T47D (cell line): ENCODE measurements around the gene CRYM.
"Not testable (repeated sequence)": the region's sequence is repeated elsewhere in the genome, so short reads cannot be mapped to it uniquely, and the experiment has no call there.

Source experiments
- DNase-seq, 2 experiments: peaks; one replicate each; pipeline versions ENCODE4 v3.0.0 to v3.0.0-alpha.2; 2011 to 2012; ENCODE audit warnings: low read depth in 1 of 2, low spot score in 1 of 2
- JUND ChIP-seq: IDR thresholded peaks from 2 replicates; pipeline ENCODE4 v1.6.1; 2012; ENCODE audit warnings: low read depth
- in situ Hi-C: cut with HindIII; loops from 2 replicates; pipeline ENCODE4 v1.10.0; 2016; ENCODE audit warnings: low sequenced_read_pairs, low pct_unique_long_range_greater_than_20kb

CRYM gene

DNA sequence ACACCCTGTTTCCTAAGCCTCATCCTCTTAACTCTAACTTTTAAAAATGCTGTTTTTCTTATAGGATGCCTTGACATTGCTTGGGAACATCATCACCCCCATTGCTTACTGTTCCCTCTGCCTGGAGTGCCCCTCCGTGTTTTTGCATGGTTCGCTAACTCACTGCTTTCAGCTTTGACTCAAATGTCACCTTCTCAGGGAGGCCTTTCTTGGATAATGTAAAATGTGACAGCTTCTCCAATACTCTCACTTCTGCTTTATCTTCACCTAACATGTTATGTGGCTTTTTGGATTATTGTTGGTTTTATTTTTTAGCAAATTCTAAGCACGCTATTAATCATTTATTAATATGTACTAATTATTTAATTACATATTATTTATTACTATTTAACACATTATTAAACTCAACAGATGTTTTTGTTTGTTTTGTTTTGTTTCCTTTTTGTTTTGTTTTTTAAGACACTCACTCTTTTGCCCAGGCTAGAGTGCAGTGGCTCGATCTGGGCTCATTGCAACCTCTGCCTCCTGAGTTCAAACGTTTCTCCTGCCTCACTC, 3.8 kb downstream of the CRYM start:
- no peak for DNase-seq
- no peak for TF ChIP-seq JUND
- in situ Hi-C loops: no loop called here

DNA sequence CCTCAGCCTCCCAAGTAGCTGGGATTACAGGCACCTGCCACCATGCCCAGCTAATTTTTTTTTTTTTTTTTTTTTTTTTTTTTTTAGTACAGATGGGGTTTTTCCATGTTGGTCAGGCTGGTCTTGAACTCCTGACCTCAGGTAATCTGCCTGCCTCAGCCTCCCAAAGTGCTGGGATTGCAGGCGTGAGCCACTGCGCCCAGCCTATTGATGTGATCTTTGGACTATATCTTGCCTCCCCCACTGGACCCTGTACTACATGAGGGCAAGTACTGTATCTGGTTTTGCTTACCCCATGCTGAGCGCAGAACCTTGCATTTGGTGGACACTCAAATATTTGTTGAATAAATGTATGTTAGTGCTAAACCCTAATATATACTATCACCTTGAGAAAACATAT, 5.3 kb downstream of the CRYM start:
- DNase-seq, in situ Hi-C loops: not testable (repeated sequence)

DNA sequence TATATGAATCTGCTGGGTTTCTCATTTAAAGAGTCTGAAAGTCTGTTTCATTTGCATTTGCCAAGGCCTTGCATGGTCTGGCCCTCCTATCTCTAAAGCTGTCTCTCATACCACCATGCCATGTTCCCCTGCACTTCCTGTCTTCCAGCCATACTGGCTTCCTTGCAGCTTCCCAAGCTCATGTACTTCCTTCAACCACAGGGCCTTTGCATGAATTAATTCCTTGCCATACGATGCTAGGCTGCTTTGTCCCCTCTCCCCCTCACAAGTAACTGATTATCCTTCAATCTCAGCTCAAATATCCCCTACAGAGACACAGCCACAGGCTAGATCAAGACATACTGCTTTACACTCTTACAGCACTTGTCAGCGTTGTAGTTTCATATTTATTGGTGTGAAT, 5.8 kb downstream of the CRYM start:
- DNase-seq: no peak
- no peak for TF ChIP-seq JUND
- in situ Hi-C loops: no loop called here

DNA sequence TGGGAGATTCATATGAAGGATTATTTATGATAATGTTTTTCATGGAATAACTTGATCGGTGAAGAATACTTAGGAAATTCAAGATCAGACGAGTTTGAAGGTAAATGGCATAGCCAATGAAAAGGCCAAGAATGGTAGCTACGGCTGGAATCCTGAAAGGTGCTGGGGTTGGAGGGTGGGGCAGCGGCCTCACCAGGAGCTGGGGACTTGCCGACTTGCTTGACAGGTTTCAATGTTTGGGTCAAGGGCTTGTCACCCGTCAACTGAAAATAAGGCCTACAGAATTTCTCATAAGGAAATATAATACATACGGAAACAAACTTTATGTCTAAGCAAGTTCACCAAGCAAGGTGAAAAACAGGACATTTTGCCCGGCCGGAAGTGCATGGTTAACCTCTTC, 9.9 kb downstream of the CRYM start:
- in situ Hi-C loops: no loop called here
- DNase-seq: no peak

DNA sequence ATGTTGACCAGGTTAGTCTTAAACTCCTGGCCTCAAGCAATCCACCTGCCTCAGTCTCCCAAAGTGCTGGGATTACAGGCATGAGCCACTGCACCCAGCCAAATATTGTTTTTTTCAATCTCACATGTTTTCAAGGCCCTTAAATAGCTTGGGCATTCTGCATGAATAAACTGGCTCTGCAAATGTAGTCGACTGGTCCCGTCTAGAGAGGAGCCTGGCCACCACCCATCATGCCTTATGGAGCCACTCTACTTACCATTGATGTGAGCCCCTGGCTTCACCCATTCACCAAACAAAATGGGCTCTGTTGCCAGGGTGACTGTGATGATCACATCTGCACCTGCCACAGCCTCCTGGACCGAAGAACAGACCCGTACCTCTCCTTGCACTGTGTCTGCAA, 10.8 kb downstream of the CRYM start:
- in situ Hi-C loops: no loop called here
- TF ChIP-seq JUND: no peak
- DNase-seq: no peak

More for the DNA sequence above, 9.9 kb downstream of the CRYM start:
- no peak for TF ChIP-seq JUND

DNA sequence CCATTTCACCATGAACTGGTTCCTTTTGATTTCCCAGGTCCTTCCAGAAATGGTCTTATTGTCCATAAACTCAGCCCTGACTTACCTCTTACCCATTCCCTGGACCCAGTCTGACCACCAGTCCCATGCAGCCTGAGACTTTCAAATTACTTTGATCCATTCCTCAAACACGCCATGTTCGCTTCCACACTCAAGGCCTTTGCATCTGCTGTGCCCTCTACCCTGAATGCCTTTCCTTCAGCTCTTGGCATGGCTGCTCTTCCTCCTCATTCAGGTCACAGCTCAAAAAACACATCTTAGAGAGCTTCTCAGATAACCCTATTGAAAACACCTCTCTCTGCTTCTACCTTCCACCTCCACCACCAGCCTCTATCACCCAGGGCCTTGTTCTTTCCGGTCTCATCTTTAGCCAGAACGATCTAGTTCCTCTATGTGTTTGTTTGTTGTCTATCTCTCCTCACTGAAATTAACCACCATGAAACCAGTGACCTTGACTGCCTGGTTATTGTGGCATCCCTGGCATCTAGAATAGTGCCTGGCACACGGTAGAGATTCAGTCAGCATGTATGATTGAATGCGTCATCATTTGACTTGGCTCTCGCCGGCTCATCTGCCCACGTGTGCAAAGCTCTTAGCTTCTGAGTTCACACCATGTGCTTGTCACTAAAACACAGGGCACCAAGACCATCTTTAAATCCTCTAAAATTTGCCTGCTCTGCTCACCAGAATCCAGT, 12.8 kb downstream of the CRYM start:
- in situ Hi-C loops: no loop called here
- no peak for DNase-seq
- no peak for TF ChIP-seq JUND

DNA sequence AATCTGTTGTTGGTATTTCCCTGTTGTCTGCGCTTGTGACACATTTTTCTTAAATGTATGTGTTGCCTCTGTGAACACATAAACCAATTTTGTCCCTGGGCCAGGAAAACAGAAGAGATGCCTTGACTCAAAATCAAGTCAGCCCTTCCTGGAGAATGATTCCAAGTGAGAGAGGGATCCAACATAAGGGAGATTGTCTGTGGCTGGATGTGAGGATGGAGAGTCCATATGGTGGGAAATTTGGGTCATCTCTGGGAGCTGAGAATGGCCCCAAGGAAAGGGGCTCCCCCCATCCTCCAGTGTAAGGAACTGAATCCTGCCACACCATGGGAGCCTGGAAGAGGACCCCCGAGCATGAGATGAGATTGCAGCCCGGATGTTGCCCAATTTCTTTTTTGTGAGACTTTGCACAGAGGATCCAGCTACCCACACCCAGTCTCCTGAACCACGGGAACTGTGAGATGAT, 13.5 kb downstream of the CRYM start:
- in situ Hi-C loops: no loop called here
- DNase-seq: no peak
- no peak for TF ChIP-seq JUND

DNA sequence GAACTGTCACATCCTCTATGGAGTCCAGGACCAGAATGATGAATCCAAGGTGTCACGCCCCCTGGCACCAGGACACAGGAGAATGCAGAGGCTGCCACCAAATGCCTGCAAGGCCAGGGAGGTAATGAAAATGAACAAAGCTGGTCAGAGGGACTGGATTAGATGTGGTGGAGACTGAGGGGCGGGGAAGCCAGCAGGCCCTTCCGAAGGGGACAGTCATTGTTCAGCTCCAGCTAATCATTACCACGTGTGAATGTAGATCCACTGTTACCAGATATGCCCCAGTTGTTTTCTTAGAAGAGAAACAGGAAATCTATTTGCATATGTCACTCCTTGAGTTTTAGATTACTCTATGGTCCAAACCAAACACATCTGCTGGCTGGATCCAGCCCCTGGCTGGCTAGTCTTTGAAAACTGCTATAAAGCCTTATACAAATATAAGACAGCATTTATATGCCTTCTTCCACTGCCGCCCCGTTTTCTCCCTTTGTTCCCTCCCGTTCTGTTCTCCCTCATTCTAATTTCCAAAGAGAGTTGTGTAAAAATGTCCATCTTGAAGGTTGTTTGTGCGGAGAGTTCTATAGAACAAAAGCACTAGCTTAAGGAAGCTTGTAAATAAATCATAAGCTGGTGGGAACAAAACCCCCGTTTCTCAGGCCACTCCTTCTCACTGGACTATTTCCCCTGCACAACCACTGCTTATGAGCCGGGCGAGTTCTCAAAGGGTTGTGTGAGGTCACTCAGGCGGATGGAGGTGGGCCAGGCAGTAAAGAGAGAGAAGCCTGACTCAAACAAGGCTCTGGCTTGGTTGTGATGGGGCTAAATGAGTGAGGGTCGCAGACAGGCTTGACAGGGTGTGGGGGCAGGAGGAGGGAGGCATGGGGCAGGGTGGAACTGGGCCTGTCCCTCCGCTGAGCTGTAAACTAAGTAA, 14.2 kb downstream of the CRYM start:
- no peak for TF ChIP-seq JUND
- DNase-seq: no peak
- in situ Hi-C loops: no loop called here

DNA sequence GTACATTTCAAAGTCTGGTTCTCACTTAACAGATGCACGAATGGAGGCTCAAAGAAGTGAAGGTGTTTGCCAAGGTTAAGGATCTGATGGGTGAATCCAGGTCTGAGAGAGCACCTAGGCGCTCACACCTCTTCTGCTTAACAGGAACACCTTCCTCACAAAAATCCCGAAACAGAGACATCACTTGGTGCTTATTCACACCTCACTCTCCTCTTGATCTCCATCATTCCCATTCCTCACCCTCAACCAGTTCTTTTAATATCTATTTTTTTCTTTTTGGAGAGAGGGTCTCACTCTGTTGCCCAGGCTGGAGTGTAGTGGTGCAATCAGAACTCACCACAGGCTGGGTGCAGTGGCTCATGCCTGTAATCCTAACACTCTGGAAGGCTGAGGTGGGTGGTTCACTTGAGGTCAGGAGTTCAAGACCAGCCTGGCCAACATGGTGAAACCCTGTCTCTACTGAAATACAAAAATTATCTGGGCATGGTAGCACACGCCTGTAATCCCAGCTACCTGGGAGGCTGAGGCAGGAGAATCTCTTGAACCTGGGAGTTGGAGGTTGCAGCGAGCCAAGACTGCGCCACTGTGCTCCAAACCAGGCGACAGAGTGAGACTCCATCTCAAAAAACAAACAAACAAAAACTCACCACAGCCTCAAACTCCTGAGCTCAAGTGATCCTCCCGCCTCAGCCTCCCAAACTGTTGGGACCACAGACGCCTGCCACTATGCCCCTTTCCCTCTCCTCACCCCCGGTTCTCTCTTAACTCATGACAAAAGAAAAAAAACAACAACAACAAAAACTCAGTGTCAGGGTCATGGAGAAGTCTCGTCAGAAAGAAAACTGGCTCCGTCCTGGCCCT, 15.1 kb downstream of the CRYM start:
- TF ChIP-seq JUND: no peak
- DNase-seq: no peak
- in situ Hi-C loops: no loop called here

DNA sequence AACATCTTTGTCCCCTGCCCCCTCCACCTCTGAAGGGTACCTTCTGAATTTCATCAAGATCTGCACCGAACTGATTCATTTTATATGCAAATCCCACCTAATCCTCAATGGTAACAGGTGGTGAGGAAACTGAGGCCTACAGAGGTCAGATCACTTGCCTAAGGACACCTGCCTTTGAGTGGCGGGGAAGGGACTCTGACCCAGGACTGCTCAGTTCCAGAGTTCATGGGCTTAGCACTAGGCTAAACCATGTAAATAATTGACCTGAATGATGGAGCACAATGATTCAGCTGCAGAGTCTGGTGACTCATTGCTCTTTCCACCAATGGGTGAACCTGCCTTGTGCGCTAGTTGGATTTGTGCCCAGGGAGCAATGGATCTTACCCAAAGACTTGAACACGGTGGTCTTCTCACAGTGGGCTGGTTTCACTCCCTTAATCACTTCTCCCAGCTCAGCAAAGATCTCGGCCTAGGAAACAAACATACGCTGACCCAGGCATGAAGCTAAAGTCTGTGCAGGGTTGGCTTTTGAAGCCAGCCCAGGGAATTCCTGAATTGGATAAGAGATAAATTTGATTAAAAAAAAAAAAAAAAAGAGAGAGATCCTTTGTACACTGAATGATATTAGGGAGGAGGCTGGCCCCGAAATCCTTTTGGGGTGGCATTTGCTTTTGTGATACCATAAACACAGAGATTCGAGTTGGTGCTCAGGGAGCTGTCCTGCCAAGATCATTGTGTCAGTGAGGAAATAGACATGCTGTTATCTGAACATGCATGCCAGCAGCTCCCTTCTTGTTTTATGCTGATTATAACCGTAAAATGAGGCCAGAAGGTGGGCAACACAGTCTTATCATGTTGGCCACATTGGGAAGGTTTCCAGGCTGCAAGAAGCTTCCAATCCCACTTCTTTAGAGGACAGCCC, 17.0 kb downstream of the CRYM start:
- no peak for TF ChIP-seq JUND
- peak in 1 of 2 experiments; percentile 4 for DNase-seq
- in situ Hi-C loops: no loop called here

DNA sequence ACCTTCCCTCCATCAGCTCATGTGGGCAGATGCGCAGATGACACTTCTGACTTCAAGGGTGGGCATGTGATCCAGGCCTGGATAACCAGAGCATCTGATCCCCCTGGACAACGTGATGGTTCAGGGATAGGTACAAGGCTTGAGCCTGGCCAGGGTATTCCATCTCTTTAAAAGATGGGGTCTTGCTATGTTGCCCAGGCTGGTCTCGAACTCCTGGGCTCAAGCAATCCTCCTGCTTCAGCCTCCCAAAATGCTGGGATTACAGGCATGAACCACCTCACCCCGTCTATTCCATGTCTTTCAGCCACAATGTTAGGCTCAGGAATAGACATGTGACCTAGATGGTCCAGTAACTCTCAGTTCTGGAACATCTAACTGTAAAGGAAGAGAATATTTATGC, 20.8 kb downstream of the CRYM start:
- TF ChIP-seq JUND: no peak
- in situ Hi-C loops: no loop called here
- DNase-seq: no peak
